T follicular helper cell (primary cell): Measurements from ENCODE around the gene KCNQ2.

Source experiments
- DNase-seq: peaks from one replicate; pipeline ENCODE4 v3.0.0-alpha.2; 2020; ENCODE audit warnings: low read depth

Gene KCNQ2

DNA sequence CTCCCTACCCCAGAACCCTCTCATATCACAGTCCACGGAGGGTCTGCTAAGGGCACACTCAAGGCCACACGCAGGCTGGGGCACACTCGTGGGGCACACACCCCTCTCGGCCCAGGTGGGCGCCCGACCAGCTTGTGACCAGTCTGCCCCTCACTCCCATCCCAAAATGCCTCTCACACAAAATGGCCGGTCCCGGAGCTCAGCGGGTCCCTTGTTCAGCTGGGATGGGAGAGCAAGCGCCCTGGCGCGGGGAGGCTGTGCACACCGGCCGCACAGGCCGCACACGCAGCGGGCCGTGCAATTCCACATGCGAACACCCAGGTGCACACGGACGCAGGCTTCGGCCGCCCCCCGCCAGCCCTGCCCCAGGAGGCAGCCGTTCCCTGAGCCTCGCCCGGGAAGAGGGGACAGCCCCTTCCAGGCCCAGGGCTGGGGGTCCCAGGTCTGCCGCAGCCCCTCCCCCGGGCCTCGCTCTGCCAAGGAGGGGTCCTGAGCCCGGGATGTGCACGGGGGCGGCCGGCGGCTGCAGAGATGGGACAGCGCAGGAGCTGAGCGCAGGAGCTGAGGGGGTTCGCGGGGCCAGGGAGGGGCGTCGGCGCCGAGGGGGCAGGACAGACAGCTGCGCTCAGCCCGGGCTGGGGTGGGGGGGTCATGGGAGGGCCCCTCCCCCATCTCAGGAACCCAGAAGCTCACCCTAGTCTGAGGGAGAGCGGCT is 1.3 kb downstream of the KCNQ2 start:
- no peak for DNase-seq

DNA sequence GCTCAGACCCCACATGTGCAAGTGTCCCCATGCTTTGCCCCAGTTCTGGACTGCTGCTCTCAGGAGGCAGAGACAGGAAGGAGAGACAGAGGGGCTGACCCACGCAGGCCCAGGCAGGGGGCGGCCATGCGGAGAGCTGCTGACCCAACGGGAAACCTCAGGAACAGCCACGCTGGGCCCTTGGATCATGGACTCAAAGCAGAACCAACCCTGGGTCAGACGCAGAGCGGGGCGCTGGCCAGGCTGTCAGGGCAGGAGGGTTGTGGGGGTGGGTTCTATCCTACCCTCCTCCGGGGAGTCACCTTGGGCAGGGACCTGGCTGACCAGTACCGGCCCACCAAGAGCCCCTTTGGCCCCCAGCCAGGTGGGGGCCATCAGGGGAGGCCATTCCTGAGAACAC is 2.0 kb downstream of the KCNQ2 start:
- DNase-seq, result no peak

DNA sequence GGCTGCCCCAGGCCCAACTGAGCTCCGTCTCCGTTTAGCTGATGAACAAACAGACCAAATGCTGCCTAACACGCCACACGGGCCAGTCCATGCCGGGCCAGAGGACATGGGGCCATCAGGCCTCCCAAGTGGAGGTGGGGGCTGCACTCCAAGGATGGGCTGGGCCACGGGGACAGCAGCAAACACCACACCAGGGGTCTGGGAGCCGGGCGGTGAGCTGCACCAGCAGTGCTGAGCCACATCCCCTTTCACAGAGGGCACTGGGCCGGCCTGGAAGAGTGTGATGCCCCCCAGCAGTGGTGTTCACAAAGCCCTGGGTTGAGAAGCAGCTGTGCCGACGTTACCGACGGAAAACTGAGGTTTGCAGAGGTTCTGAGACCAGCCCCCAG is 2.7 kb downstream of the KCNQ2 start:
- no peak for DNase-seq

DNA sequence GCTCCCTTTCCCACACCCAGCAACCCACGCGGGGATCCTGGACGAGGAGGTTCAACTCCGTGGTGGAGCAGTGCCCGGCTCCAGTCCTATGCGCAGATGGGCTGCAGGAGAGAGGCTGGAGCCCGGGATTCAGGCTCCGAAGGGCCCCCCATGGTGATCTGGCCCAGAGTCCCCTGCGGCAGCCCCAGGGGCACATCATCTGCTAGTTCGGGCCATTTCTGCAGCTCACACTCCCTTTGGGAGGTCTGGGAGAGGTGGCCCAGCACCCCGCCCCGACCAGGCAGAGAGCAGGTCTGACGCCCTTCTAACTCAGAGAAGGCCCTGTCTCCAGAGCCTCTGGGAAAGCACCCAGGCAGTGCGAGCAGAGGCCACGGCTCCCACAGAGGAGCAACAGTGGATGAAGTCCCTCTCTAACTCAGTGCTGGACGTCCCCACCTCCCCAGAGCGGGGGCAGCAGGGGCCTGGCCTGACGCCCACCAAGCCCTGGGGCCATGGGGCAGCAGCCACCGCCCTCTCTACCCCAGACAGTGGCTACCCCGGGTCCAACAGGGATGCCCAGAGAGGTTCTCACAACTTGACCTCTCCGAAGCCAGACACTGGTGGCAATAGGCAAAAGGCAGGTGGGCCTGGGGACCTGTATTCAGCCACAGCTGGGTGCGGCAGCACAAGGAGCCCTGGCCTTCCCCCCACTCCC is 3.3 kb downstream of the KCNQ2 start:
- no peak for DNase-seq

DNA sequence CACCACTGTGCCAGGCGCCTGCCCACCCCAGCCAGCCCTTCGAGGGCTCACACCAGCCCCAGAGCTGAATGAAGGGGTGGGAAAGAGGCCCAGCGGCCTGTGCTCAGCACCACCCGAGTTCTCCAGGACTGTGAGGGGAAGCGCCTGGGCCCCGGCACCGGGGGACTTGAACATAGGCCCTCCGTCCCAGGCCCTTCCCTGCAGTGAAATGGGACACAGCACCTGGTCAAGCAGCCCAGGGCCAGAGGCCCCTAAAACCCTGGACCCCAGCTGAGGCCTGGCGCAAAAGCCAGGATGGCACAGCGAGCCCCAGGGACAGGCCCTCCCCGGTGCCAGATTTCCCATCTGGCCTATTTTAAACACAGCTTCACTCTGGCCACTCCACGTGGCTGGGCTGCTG is 4.0 kb downstream of the KCNQ2 start:
- DNase-seq, result no peak

DNA sequence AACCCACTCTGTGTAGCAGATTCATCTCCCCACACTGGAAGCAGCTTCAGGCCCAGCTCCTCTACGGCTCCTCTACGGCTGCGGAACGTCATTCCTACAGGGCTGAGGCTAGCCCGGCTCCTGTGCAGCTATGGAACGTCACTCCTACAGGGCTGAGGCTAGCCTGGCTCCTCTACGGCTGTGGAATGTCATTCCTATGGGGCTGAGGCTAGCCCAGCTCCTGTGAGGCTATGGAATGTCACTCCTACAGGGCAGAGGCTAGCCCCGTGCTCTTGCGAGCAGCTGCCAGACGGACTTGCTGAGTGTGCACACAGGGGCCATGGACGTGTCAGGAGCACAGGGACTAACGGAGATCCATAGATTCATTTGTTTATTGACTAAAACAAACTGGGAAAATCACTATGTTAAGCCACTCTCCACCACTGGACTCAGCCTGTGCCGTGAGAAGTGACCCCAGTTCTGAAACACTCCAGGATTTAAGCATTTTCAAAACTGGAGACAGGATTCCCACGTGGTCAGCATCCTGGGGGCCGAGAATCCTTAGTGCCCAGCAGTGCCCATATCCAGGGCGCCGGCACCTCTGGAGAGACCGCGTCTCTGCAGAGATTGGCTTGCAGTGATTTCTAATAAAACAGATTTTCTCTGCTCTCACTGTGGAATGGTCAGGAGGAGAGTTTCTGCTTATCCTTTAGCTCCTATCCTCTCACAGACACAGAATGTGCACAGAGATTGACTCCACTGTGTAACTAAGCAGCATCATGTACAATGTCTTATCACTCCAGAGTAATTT is 5.0 kb downstream of the KCNQ2 start:
- no peak for DNase-seq

DNA sequence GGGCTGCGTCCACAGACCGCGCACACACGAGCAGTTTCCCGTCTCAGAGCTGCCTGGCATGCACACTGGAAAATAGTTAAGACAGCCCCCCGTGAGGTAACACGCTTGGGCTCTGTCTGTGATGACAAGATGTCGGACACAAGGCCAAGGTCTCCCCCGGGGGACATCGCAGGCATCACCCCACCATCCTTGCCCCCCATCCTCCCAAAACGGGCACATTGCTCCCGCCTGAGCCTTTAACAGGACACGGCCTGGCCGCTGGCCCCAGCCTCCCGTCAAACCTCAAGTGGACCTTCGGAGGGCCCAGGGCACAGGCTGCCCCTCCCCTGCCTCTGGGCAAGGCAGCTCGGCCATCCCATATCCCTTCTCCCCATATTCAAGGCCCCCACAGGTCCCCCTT is 5.6 kb downstream of the KCNQ2 start:
- DNase-seq, result no peak

DNA sequence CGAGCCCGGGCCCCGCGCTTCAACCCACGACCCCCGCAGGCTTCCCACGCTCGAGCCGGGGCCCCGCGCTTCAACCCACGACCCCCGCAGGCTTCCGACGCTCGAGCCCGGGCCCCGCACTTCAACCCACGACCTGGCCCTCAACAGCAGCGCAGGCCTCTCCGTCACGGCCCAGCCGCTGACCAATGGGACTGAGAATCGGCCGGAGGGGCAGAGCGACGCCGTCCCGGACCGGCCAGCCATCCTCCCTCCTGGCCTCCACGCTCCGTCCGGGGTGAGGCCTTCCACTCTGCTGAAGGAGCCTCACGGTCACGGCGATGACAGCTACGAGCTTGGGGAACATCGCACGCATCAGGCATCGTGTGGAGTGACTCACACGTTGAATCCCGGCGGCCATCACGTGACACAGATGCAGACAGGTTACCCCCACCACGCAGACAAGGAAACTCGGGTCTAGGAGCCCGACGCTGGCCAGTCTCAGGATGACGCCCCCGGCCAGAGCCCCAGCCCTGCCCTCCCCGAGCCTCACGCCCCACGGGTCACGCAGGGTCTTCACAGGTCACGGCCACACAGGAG is 6.1 kb downstream of the KCNQ2 start:
- no peak for DNase-seq

DNA sequence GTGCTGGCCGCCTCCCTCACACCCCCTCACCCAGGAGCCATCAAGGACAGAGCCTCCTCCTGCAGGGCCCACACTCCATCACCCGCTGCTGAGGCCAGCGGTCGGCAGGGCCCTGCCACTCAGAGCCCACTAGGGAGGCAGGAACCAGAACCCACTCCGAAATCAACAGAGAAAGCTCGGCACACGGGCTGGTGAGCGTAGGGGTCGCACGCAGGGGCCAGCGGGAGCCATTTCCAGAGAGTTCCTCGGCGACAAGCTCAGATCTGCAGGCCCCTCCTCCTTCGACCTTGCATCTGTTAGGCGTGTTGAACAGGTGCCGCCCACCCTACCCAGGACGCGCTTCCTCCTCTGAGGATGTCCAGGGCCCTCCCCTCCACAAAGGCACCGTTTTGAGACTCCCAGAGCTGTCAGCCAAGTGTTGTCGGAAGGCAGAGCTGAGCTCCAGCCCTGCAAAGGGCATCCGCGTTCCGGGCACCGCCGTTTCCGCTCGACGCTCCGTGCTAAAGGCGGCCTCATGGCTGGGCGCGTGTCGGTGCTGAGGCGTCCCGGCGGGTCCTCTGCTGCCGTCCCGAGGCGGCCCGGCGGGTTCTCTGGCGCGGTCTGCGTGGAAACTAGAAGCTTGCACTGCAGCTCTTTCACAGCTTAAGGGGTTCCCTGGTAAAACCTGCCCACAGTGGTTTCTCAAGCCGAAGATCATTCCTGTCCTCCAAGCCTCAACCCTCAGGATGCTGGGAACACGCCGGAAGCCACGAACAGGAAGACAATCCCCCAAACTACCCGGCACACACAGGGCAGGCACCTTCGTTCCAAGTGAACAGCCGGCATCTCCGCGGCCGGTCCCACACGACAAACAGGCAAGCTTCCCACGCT is 6.8 kb downstream of the KCNQ2 start:
- DNase-seq, result no peak

DNA sequence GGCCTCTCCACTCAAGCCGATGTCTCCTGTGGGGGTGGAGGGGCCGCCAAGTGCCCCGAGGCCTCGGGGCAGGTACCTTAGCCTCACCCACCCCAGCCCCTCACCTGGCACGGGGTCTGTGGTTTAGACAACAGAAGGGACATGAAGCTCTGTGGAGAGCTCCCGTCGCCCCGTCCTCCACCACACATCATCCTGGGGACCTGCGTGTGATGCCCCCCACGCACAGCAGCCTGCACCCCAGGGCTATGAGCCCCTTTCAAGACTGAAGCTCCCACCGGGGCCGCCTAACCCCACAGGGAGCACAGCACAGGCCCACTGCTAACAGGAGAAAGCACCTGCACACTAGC is 8.2 kb downstream of the KCNQ2 start:
- DNase-seq, result no peak

DNA sequence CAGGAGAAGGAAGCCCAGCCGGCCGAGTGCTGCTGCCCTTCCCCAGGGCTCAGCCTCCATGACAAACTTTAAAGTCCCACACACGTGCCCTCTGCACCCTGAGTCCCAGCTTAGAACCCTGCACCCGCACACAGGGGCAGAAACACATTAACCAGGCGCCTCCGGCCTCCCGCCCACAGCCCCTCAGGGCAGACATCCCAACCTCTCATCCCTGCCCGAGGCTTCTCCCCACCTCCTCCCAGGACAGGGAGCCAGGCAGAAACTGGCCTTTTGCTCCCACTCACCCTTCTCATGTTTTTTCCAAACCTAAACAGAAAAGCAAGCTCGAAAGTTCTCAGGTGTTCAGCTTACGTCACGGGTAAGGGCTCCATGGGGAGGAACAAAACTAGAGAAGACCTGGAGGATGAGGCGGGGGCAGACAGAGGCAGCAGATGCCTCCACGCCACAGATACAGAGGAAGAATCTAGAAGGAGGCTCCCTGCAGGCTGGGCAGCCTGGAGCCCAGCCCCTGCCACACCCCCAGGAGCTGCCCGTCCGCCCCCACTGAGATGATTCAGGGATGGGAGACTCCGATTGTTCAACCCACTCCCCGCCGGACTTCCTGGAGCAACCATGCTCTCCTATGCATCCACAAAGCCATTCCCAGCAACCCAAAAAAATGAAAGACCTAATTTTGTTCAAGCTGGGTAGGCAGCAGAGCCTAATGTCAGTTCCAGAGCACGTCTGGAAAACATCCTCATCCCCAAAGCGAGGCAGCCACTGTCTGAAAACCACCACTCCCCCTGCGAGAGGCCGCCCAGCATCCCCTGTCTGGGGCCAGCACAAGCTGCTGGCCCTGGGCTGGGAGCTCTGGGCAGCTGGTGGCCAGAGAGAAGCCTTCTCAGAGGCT is 8.8 kb downstream of the KCNQ2 start:
- no peak for DNase-seq

DNA sequence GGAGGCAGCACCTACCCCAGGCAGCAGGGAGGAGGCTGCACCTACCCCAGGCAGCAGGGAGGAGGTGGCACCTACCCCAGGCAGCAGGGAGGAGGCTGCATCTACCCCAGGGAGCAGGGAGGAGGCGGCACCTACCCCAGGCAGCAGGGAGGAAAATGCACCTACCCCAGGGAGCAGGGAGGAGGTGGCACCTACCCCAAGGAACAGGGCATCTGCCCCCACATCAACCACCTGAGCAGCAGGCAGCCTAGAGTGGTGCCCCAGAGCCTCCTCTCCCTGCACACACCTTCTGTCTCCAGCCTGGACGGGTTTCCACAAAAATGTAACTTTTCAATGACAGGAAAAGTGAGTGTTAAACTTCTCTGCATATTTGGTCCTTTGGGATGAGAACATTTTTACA is 10.2 kb downstream of the KCNQ2 start:
- DNase-seq, result no peak

DNA sequence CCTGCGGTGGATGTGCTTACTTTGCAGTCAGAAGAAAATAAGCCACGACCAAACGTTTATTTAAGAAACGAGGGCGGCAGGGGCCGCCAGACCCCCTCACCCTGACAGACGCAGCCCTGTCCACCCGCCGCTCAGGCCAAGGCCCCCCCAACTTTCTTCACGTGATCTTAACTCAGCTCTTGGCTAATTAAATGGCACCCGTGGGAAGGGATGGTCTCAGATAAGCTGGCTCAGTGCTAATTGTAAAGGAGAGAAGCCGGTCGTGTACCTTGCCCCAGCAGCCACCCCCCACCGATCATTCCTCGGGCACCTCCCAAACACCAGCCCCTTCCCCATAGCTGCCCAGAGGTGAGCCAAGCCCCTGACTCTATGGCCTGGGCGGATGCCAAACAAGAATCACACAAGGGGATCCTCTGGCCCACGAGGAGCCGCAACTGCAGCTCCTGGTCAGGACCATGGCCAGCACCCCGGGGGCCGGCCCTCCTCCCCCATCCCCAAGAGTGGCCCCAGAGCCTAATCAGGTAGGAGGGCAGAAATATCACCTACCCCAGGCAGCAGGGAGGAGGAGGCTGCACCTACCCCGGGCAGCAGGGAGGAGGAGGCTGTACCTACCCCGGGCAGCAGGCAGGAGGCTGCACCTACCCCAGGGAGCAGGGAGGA is 11.2 kb downstream of the KCNQ2 start:
- no peak for DNase-seq

DNA sequence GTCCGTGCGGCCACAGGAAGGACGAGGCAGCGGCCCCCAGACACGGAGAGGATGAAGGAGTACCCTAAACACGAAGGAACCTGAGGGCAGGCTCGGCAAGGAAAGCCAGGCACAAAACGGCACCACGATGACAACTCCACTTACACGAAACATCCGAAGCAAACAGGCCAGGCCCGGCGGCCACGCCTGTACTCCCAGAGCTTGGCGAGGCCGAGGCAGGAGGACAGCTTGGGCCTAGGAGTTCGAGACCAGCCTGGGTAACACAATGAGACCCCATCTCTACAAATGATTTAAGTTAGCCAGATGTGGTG is 13.4 kb downstream of the KCNQ2 start:
- DNase-seq, result no peak

DNA sequence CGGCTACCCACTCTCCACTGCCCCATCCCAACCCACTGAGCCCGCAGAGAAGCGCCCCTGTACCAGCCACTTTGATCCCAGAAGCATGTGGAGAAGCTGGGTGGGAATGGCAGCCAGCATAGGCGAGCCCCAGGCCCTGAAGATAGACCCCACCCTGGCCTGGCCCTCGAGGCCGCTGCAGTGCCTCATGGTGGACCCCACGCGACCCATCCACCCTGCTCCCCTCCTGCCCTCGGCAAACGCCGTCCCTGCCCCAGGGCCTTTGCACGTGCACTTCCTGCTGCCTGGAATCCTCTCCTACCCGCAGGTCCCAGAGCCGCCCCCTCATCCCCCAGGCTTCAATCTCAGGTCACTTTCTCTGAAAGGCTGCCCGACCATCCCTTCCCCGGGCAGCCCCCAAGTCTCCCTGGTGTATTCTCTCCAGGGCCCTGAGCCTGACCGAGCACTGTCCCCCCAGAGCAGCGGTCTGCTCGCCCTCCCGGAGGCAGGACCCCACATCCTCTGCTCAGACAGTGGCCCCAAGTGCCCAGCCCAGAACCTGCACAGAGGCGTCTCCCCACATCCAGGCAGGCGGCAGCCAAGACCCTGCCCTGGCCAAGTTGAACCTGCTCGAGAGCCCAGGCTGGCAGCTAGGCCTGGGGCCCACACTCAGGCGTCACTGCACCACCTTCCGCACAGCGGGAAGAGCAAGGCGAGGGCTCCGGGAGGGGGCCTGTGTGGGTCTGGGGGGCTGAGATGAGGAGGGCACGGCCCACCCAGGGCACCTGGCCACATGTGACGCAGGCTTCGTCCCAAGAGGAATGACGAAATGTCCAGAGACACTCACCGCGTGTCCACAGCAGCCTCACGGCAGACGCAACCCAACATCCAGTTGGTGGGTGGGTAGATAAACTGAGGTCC is 14.0 kb downstream of the KCNQ2 start:
- DNase-seq, result no peak

DNA sequence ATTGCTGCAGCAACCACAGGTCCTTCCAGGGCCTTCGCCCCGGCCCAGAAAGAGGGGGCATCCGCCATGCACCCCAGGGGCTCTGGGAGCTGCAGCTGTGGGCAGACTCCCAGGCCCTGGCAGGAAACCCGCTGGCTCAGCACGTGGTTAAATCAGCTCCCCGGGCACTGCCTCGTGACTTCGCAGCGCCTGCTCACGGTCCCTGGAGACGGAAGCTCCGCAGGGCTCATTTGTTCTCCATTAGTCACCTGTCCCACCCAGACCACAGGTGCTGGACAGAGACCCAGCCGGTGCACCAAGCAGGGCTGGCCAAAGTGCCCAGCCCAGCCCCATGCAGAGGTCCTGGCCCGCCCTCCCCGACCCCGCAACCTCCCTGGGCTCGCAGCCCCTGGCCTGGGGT is 14.7 kb downstream of the KCNQ2 start:
- no peak for DNase-seq

DNA sequence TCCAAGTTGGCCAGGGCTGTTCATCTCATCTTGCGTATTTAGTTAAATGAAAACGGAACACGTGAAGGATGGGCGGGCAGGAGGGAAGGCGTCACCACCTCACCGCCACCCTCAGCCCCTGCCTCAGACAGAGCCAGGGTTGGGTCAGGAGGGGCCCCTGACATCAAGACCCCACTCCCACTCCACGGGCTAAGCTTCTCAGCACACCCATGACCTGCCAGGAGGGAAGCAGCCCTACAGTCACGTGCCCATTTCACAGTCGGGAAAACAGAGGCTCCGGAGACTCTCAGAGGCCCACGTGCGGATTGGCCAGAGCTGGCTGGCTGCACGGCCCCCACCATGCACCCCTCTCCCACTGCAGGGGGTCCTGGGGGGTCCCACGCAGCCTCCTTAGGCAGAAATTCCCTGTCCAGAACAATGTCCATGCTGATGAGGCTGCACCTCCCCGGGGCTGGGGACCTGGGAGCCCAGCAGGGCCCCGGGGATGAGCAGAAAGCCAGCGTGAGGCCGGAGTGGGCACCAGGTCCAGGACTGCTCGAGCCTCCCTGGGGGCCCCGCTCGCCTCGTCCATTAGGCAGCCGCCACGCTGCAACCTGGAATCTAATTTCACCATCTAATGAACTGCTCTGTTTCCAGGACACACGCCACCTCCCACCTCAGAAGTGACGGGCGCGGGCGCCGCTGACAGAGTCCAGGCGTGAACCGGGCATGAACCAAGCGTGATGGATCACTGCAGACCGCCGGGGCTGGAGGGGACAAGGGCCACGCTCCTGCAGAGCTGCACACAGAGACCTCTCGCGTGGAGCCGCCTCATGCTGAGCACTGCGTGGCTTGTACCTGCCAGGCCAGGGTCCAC is 15.8 kb downstream of the KCNQ2 start:
- DNase-seq, result no peak

DNA sequence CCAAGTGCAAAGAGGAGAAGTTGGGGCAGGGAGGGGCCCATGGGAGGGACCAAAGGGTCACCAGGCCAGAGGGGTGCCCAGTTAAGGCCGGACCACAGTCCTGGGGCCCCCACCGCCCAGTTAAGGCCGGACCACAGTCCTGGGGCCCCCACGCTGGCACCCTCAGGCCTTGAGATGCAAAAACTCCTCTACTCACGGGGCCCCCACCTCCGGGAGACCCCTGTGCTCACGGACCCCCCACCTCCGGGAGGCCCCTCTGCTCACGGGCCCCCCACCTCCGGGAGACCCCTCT is 16.9 kb downstream of the KCNQ2 start:
- no peak for DNase-seq
